HepG2 (cell line): ENCODE data around the gene PRKACA. TPM values are rescaled to one million over a fixed set of nuclear protein-coding genes. Genes with fewer than 3 reads are reported as not detected.
"Not testable (repeated sequence)": the region's sequence is repeated elsewhere in the genome, so short reads cannot be mapped to it uniquely, and the experiment has no call there.

Source experiments
- ATAC-seq: fragments of 200-7000 bp; cut with Tn5 transposase; 3 replicates; pipeline ENCODE4 v1.9.1; 2020; ENCODE audit warnings: mild to moderate bottlenecking, moderate library complexity
- BruUV-seq: library from RNA; stranded (reverse); fragments of 400-500 nt; replicated peaks from 2 replicates; lab custom pipeline; 2021; lab: Mats Ljungman, UMichigan
- CTCF ChIA-PET: fragments of 300-600 bp; formaldehyde crosslinking; extraction: SDS; loops from one replicate; lab custom pipeline; 2021; ENCODE audit warnings: low total read pairs, inconsistent platforms, low intra/inter-chr PET ratio; lab: Yijun Ruan, JAX
- POLR2A ChIA-PET: fragments of 350-600 bp; sonication (Branson Sonifier 250); formaldehyde crosslinking; loops from one replicate; lab custom pipeline; 2020; ENCODE audit warnings: antibody characterized with exemption, inconsistent platforms; lab: Yijun Ruan, JAX
- DNase-seq: peaks from one replicate; pipeline ENCODE4 v3.0.0-alpha.2; 2015; ENCODE audit warnings: low spot score
- FAIRE-seq: peaks from 3 replicates; lab custom pipeline; 2011; peaks lifted over from hg19 to GRCh38; lab: Jason Lieb, UNC
- H2AFZ ChIP-seq: one replicate; pipeline ENCODE4 v1.6.1; 2011; ENCODE audit warnings: low read length, inconsistent platforms
- H3K27ac ChIP-seq: fragments of 300-600 bp; 3 replicates; pipeline ENCODE4 v1.8.0; 2011; ENCODE audit warnings: mixed run types, mild to moderate bottlenecking, mixed read lengths, low read length, inconsistent platforms; ENCODE audit not compliant: insufficient read depth; ENCODE audit errors: extremely low read length
- H3K27me3 ChIP-seq, 2 experiments: fragments of 200-600 bp in 1 of 2; 2 replicates in 1 of 2; 3 replicates in 1 of 2; pipeline versions ENCODE4 v1.6.0 to v1.8.0; 2011; ENCODE audit warnings: low read length in 2 of 2, mild to moderate bottlenecking in 2 of 2, moderate library complexity in 2 of 2, inconsistent platforms in 1 of 2; ENCODE audit not compliant: insufficient read depth in 2 of 2, control insufficient read depth in 1 of 2
- H3K36me3 ChIP-seq, 2 experiments: fragments of 200-600 bp in 1 of 2; replicated peaks in 1 of 2; 2 replicates in 1 of 2; 3 replicates in 1 of 2; pipeline versions ENCODE4 v1.5.1 to v1.8.0; 2011; ENCODE audit warnings: low read length in 2 of 2, inconsistent platforms in 1 of 2; ENCODE audit not compliant: insufficient read depth in 2 of 2, control insufficient read depth in 1 of 2
- H3K4me1 ChIP-seq: 2 replicates; pipeline ENCODE4 v1.5.1; 2012; ENCODE audit warnings: low read length, inconsistent platforms; ENCODE audit not compliant: insufficient read depth
- H3K4me2 ChIP-seq: 2 replicates; pipeline ENCODE4 v1.6.0; 2011; ENCODE audit warnings: low read depth, low read length, inconsistent platforms
- H3K4me3 ChIP-seq, 3 experiments: fragments of 200-600 bp in 1 of 3; sonication (generic), shearing (Covaris generic) in 1 of 3; replicated peaks in 1 of 3; 2 replicates each; pipeline ENCODE4 v1.5.1; 2011 to 2016; ENCODE audit warnings: low read length in 3 of 3, inconsistent platforms in 2 of 3, low read depth in 2 of 3, mild to moderate bottlenecking in 2 of 3, control low read depth in 1 of 3, mixed read lengths in 1 of 3; ENCODE audit not compliant: insufficient read depth in 1 of 3
- H3K79me2 ChIP-seq: one replicate; pipeline ENCODE4 v1.6.1; 2011; ENCODE audit warnings: low read length, inconsistent platforms; ENCODE audit not compliant: insufficient read depth
- H3K9ac ChIP-seq: 2 replicates; pipeline ENCODE4 v1.6.0; 2011; ENCODE audit warnings: mild to moderate bottlenecking, low read depth, low read length, inconsistent platforms; ENCODE audit not compliant: insufficient read depth
- H3K9me3 ChIP-seq: 2 replicates; pipeline ENCODE4 v1.5.1; 2012; ENCODE audit warnings: mild to moderate bottlenecking, low read length
- H4K20me1 ChIP-seq: 2 replicates; pipeline ENCODE4 v1.6.0; 2011; ENCODE audit warnings: inconsistent platforms, mild to moderate bottlenecking, low read length, moderate library complexity; ENCODE audit not compliant: insufficient read depth
- ATF7 ChIP-seq, 2 experiments: fragments of 450-650 bp in 1 of 2; sonication (generic) in 1 of 2; formaldehyde crosslinking in 1 of 2; IDR thresholded peaks; 2 replicates each; pipeline versions ENCODE4 v1.4.0 to v1.6.1; 2016 to 2020; ENCODE audit warnings: antibody characterized with exemption in 1 of 2, mild to moderate bottlenecking in 1 of 2, missing genetic modification reagents in 1 of 2
- CEBPB ChIP-seq: IDR thresholded peaks from 2 replicates; pipeline ENCODE4 v1.6.1; 2011; ENCODE audit warnings: low read depth, low read length, improper control_type of control experiment, borderline replicate concordance
- CEBPG ChIP-seq: IDR thresholded peaks from 2 replicates; pipeline ENCODE4 v1.6.1; 2016
- DR1 ChIP-seq: sonication (generic); formaldehyde crosslinking; IDR thresholded peaks from 2 replicates; pipeline ENCODE4 v1.8.0; 2021; ENCODE audit warnings: mild to moderate bottlenecking, missing genetic modification reagents, inconsistent platforms
- JARID2 ChIP-seq: sonication (generic); formaldehyde crosslinking; IDR thresholded peaks from 2 replicates; pipeline ENCODE4 v1.8.1; 2023; ENCODE audit warnings: missing genetic modification reagents, inconsistent platforms; ENCODE audit not compliant: insufficient replicate concordance
- KMT2A ChIP-seq: sonication (generic); formaldehyde crosslinking; IDR thresholded peaks from 2 replicates; pipeline ENCODE4 v1.4.0; 2020; ENCODE audit warnings: missing genetic modification reagents
- NFATC3 ChIP-seq: sonication (generic); formaldehyde crosslinking; IDR thresholded peaks from 2 replicates; pipeline ENCODE4 v1.5.1; 2020; ENCODE audit warnings: mild to moderate bottlenecking, missing genetic modification reagents
- ONECUT2 ChIP-seq: sonication (generic); formaldehyde crosslinking; IDR thresholded peaks from 2 replicates; pipeline ENCODE4 v1.4.0; 2020; ENCODE audit warnings: missing genetic modification reagents
- PHF8 ChIP-seq: sonication (generic); formaldehyde crosslinking; IDR thresholded peaks from 2 replicates; pipeline ENCODE4 v1.5.0; 2020; ENCODE audit warnings: missing genetic modification reagents
- PRPF4 ChIP-seq: fragments of 200-400 bp; formaldehyde crosslinking; IDR thresholded peaks from 2 replicates; pipeline ENCODE4 v1.6.1; 2016; ENCODE audit warnings: low read length, low read depth; ENCODE audit not compliant: poor library complexity, severe bottlenecking
- SIN3B ChIP-seq: fragments of 150-350 bp; IDR thresholded peaks from 2 replicates; pipeline ENCODE4 v1.6.1; 2014; ENCODE audit warnings: low read length
- SSRP1 ChIP-seq: IDR thresholded peaks from 2 replicates; pipeline ENCODE4 v1.6.1; 2016; ENCODE audit warnings: control low read depth
- TOPORS ChIP-seq: sonication (generic); formaldehyde crosslinking; IDR thresholded peaks from 2 replicates; pipeline ENCODE4 v1.8.0; 2023; ENCODE audit warnings: mild to moderate bottlenecking, missing genetic modification reagents
- ZIK1 ChIP-seq: sonication (generic); formaldehyde crosslinking; IDR thresholded peaks from 2 replicates; pipeline ENCODE4 v1.5.0; 2020; ENCODE audit warnings: mild to moderate bottlenecking, low read depth, missing genetic modification reagents, borderline replicate concordance
- ZMYM4 ChIP-seq: sonication (generic); formaldehyde crosslinking; IDR thresholded peaks from 2 replicates; pipeline ENCODE4 v1.8.1; 2023; ENCODE audit warnings: mild to moderate bottlenecking, missing genetic modification reagents
- ZNF432 ChIP-seq: sonication (generic); formaldehyde crosslinking; IDR thresholded peaks from 2 replicates; pipeline ENCODE4 v1.5.0; 2020; ENCODE audit warnings: missing genetic modification reagents, mild to moderate bottlenecking, borderline replicate concordance
- ZNF7 ChIP-seq: IDR thresholded peaks from 2 replicates; pipeline ENCODE4 v1.6.1; 2016; ENCODE audit warnings: missing biosample characterization, missing genetic modification reagents
- WGBS: methylation state at CpG from one replicate; pipeline ENCODE4 v1.1.6; 2017; ENCODE audit warnings: low lambda C conversion rate; 5-methylcytosine and 5-hydroxymethylcytosine counted together
- in situ Hi-C: cut with HindIII; loops from 2 replicates; pipeline ENCODE4 v1.10.0; 2017; ENCODE audit warnings: low pct_unique_long_range_greater_than_20kb; ENCODE audit not compliant: extremely low pct_ligation_motif_present
- intact Hi-C: fragments of 100-400 bp; cut with micrococcal nuclease; formaldehyde crosslinking; loops from one replicate; pipeline ENCODE4 v1.10.0; 2022; ENCODE audit not compliant: unreplicated experiment
- polyA plus RNA-seq, 8 experiments: library from polyadenylated mRNA; depleted of rRNA in 3 of 8; stranded (reverse) in 7 of 8; unstranded in 1 of 8; fragments of >200 nt; fragmentation: Illumina TruSeq in 4 of 8; extraction: Trizol in 4 of 8; gene quantifications; 2 replicates each; pipeline versions ENCODE4 v1.2.1 to v1.2.3, GENCODE V29; 2011 to 2016; ENCODE audit warnings: low read depth in 4 of 8, missing spikeins in 1 of 8, mixed read lengths in 1 of 8; ENCODE audit not compliant: insufficient read depth in 1 of 8
- total RNA-seq, 5 experiments: library from RNA; depleted of rRNA; stranded (reverse); fragments of >200 nt; fragmentation: Illumina TruSeq; extraction: Trizol; gene quantifications; 2 replicates each; pipeline ENCODE4 v1.2.3, GENCODE V29; 2016; ENCODE audit warnings: low read depth in 1 of 5

The PRKACA gene
- total and polyA plus RNA-seq, 2 of the 13 experiments (the other 11 are each of a cell fraction or from before 2014, with no cell fraction given) = 11.0 to 18.2 TPM

DNA sequence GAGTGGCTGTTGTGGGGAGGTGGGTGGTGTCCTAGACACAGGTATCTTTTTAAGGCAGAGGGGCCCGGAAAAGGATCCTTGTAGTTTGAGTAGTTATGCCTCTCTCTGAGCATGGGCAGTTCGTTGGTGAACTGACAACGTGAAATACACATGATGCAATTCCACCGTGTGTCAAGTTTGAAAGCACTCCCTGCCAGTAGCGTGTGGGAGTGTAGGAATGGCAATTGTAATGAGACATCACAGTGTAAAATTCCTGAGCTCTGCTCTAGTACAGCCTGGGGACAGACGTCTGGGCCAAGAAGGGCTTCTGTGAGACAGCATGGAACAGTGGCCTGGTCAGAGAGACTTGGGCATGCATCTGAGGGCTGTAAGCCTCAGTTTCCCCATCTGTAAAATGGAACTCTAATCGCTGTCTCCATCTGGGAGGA lies 29.2 kb upstream of the PRKACA start (continued):
- TF ChIP-seq CEBPB (peak; percentile 66; the same call in 1 of the 2 replicates), KMT2A (CRISPR knock-in tag) (no peak), ZNF7 (CRISPR knock-in tag) (peak; percentile 49), CEBPG (CRISPR knock-in tag) (peak; percentile 40; the same call in 1 of the 2 replicates), ZNF432 (CRISPR knock-in tag) (no peak)
- TF ChIP-seq, all 625 proteins: peak for 5

DNA sequence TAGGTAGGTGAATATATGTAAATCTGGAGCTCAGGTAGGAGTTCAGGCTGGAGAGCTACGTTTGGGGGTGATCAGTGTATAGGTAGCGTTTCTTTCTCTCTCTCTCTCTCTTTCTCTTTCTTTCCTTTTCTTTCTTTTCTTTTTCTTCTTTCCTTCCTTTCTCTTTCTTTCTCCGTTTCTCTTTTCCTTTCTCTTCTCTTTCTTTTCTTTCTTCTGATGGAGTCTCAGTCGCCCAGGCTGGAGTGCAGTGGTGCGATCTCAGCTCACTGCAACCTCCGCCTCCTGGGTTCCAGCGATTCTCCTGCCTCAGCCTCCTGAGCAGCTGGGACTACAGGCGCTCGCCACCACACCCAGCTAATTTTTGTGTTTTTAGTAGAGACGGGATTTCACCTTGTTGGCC lies 28.6 kb upstream of the PRKACA start:
- H3K4me2 ChIP-seq, H4K20me1 ChIP-seq, BruUV-seq, CTCF ChIA-PET, in situ Hi-C loops, H3K36me3 ChIP-seq, intact Hi-C loops, H3K27me3 ChIP-seq, H3K27ac ChIP-seq, H3K79me2 ChIP-seq, H3K4me1 ChIP-seq, H3K9me3 ChIP-seq, H3K4me3 ChIP-seq, H2AFZ ChIP-seq, ATAC-seq, FAIRE-seq, DNase-seq, H3K9ac ChIP-seq: not testable (repeated sequence)
- 78% methylated on average over 10 of the region's 10 CpGs for WGBS
- POLR2A ChIA-PET = interaction anchor here (1.0 kb wide), 1 partner anchor 10 kb away, joined by 5 read pairs; the partner anchor contains the start of gene ASF1B

DNA sequence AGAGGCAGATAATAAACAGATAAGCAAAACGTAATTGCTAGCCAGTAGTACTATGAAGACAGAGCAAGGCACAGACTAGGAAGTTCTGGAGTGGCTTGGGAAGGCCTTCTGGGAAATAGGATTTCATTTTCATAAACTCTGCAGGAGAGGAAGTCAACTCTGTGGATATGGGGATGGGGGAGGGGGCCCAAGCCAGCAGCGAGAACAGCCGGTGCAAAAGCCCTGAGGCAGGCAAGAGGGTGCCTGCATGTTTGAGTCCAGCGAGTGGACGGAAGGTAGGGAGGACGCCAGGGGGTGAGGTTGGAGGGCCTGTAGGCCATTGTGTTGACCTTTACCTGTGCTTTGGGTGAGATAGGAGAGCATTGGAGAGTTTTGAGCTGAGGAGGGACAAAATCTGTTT lies 27.8 kb upstream of the PRKACA start:
- ATAC-seq = no peak
- Histone ChIP-seq H3K4me3 (no peak overlapping the region), H3K79me2 (no peaks in the 10 kb centered on the region), H3K36me3 (no peaks in the 10 kb centered on the region), H3K4me2 (no peak overlapping the region)
- in situ Hi-C loops = no loop called here
- POLR2A ChIA-PET = interaction anchor here (1.0 kb wide), 1 partner anchor 9 kb away, joined by 5 read pairs; the partner anchor contains the start of gene ASF1B
- WGBS = 63% methylated on average over 6 of the region's 6 CpGs
- TF ChIP-seq ATF7 (IDR thresholded peaks at IDR 0.05) (no peak), ATF7 (CRISPR knock-in tag; IDR thresholded peaks at IDR 0.05) (no peak), JARID2 (CRISPR knock-in tag) (no peak), NFATC3 (CRISPR knock-in tag) (no peak), SSRP1 (CRISPR knock-in tag) (no peak), ZMYM4 (no peak), ONECUT2 (no peak), PHF8 (CRISPR knock-in tag) (no peak), DR1 (no peak), SIN3B (no peak), ZIK1 (CRISPR knock-in tag) (no peak), TOPORS (CRISPR knock-in tag) (no peak), PRPF4 (no peak)
- TF ChIP-seq, all 625 proteins: peak for 0
- H3K27me3 ChIP-seq = no peaks in the 10 kb centered on the region; a peak in 1 of 5 replicates
- H3K9me3 ChIP-seq = no peaks in the 10 kb centered on the region
- CTCF ChIA-PET = no interaction called here
- BruUV-seq = no TSS peak
- FAIRE-seq = no peak
- no peak for DNase-seq
- intact Hi-C loops = no loop called here
- no peaks in the 10 kb centered on the region for H4K20me1 ChIP-seq
- peaks cover 7% of the 10 kb centered on the region; the same call in 1 of the 2 replicates for H3K4me1 ChIP-seq
- no peak overlapping the region for H3K9ac ChIP-seq
- no peak overlapping the region for H2AFZ ChIP-seq
- H3K27ac ChIP-seq = no peak overlapping the region
